DND-41 (cell line): ENCODE results near the gene CHMP1B.

ENCODE experiments used
- ATAC-seq: fragments of 200-7000 bp; cut with Tn5 transposase; 3 replicates; pipeline ENCODE4 v1.9.1; 2021; ENCODE audit warnings: low read depth; ENCODE audit not compliant: insufficient read depth
- DNase-seq: peaks from one replicate; pipeline ENCODE4 v3.0.0-alpha.2; 2020
- H2AFZ ChIP-seq: 2 replicates; pipeline ENCODE4 v1.6.0; 2012; ENCODE audit warnings: low read depth, low read length
- H3K27ac ChIP-seq: 2 replicates; pipeline ENCODE4 v1.5.1; 2012; ENCODE audit warnings: low read length, inconsistent platforms
- H3K27me3 ChIP-seq: fragments of 200-600 bp; sonication (generic); 2 replicates; pipeline ENCODE4 v1.6.0; 2012; ENCODE audit warnings: low read length, mild to moderate bottlenecking, inconsistent platforms; ENCODE audit not compliant: insufficient read depth, poor library complexity
- H3K36me3 ChIP-seq: 2 replicates; pipeline ENCODE4 v1.5.1; 2012; ENCODE audit warnings: low read length, inconsistent platforms; ENCODE audit not compliant: insufficient read depth
- H3K4me1 ChIP-seq: 2 replicates; pipeline ENCODE4 v1.5.1; 2012; ENCODE audit warnings: mild to moderate bottlenecking, low read length; ENCODE audit not compliant: insufficient read depth
- H3K4me2 ChIP-seq: 2 replicates; pipeline ENCODE4 v1.6.0; 2012; ENCODE audit warnings: mild to moderate bottlenecking, moderate library complexity, low read length, inconsistent platforms; ENCODE audit not compliant: insufficient read depth
- H3K4me3 ChIP-seq, 2 experiments: fragments of 200-600 bp in 1 of 2; shearing (Covaris generic) in 1 of 2; 2 replicates each; pipeline ENCODE4 v1.5.1; 2012 to 2016; ENCODE audit warnings: inconsistent platforms in 2 of 2, low read length in 2 of 2, mild to moderate bottlenecking in 2 of 2, low read depth in 1 of 2, moderate library complexity in 1 of 2
- H3K79me2 ChIP-seq: 2 replicates; pipeline ENCODE4 v1.6.0; 2012; ENCODE audit warnings: low read length, inconsistent platforms; ENCODE audit not compliant: insufficient read depth
- H3K9ac ChIP-seq: 2 replicates; pipeline ENCODE4 v1.6.0; 2012; ENCODE audit warnings: low read depth, mild to moderate bottlenecking, inconsistent platforms, low read length, moderate library complexity
- H3K9me3 ChIP-seq: 2 replicates; pipeline ENCODE4 v1.5.1; 2012; ENCODE audit warnings: low read length, moderate library complexity, mild to moderate bottlenecking, inconsistent platforms; ENCODE audit not compliant: insufficient read depth, severe bottlenecking
- H4K20me1 ChIP-seq: 2 replicates; pipeline ENCODE4 v1.6.0; 2012; ENCODE audit warnings: low read length; ENCODE audit not compliant: insufficient read depth
- CTCF ChIP-seq: IDR thresholded peaks from 2 replicates; pipeline ENCODE4 v1.5.1; 2012; ENCODE audit warnings: borderline replicate concordance, low read length, moderate library complexity, mild to moderate bottlenecking; ENCODE audit not compliant: poor library complexity, severe bottlenecking; ENCODE audit errors: extremely low read depth
- EZH2 ChIP-seq: IDR thresholded peaks from 3 replicates; pipeline ENCODE4 v1.6.1; 2012; ENCODE audit warnings: borderline replicate concordance, low read depth, mild to moderate bottlenecking, moderate library complexity, low read length, inconsistent platforms; ENCODE audit not compliant: severe bottlenecking

The CHMP1B gene

GRCh38 chr18:11845654-11846053, 5.6 kb upstream of the CHMP1B start:
- Histone ChIP-seq H3K27ac (no peak overlapping the region), H3K4me1 (peaks cover 11% of the 10 kb centered on the region), H3K27me3 (no peaks in the 10 kb centered on the region), H3K4me3 (no peak overlapping the region), H3K4me2 (no peak overlapping the region), H3K9ac (no peak overlapping the region), H3K9me3 (no peaks in the 10 kb centered on the region), H4K20me1 (no peaks in the 10 kb centered on the region), H3K36me3 (no peaks in the 10 kb centered on the region), H3K79me2 (no peaks in the 10 kb centered on the region), H2AFZ (no peak overlapping the region)
- ATAC-seq (no peak), DNase-seq (no peak)
- TF ChIP-seq EZH2 = no peak

- Histone ChIP-seq H3K4me2 (no peak overlapping the region), H3K4me1 (peaks cover 21% of the 10 kb centered on the region), H3K36me3 (no peaks in the 10 kb centered on the region; the same call in 1 of the 2 replicates), H3K4me3 (no peak overlapping the region), H3K9ac (no peak overlapping the region), H2AFZ (no peak overlapping the region), H3K9me3 (no peaks in the 10 kb centered on the region), H4K20me1 (peaks cover 6% of the 10 kb centered on the region; the same call in 1 of the 2 replicates), H3K27me3 (no peaks in the 10 kb centered on the region), H3K79me2 (peaks cover 16% of the 10 kb centered on the region), H3K27ac (no peak overlapping the region)
- TF ChIP-seq EZH2 = no peak
- no peak for TF ChIP-seq CTCF
- DNase-seq (no peak), ATAC-seq (no peak)
Observed at GRCh38 chr18:11847811-11848210, 3.4 kb upstream of the CHMP1B start.

GRCh38 chr18:11849279-11849678, 1.9 kb upstream of the CHMP1B start:
- Histone ChIP-seq H3K9ac (no peak overlapping the region), H3K27ac (no peak overlapping the region)

More at GRCh38 chr18:11849279-11849678, 1.9 kb upstream of the CHMP1B start:
- ATAC-seq (no peak), DNase-seq (no peak)
- TF ChIP-seq CTCF (no peak), EZH2 (no peak)
- Histone ChIP-seq H3K36me3 (no peaks in the 10 kb centered on the region; the same call in 1 of the 2 replicates), H2AFZ (no peak overlapping the region), H3K79me2 (peaks cover 25% of the 10 kb centered on the region), H3K4me2 (no peak overlapping the region; the same call in 1 of the 2 replicates), H3K27me3 (no peaks in the 10 kb centered on the region), H3K9me3 (no peaks in the 10 kb centered on the region), H3K4me3 (no peak overlapping the region), H4K20me1 (peaks cover 13% of the 10 kb centered on the region), H3K4me1 (peaks cover 30% of the 10 kb centered on the region)
